HepG2 (cell line): ENCODE data around the gene SLC29A1. TPM values are rescaled to one million over a fixed set of nuclear protein-coding genes. Genes with fewer than 3 reads are reported as not detected.

Experiments used
- AHR ChIP-seq: IDR thresholded peaks from 2 replicates; pipeline ENCODE4 v1.6.1; 2018; ENCODE audit warnings: missing genetic modification reagents, missing compliant biosample characterization
- BRF2 ChIP-seq: sonication (generic); formaldehyde crosslinking; IDR thresholded peaks from 2 replicates; pipeline ENCODE4 v1.8.1; 2022; ENCODE audit warnings: mild to moderate bottlenecking, missing genetic modification reagents
- CCDC6 ChIP-seq: sonication (generic); formaldehyde crosslinking; IDR thresholded peaks from 2 replicates; pipeline ENCODE4 v1.8.1; 2022; ENCODE audit warnings: mild to moderate bottlenecking, missing genetic modification reagents, moderate library complexity
- EP300 ChIP-seq, 3 experiments: sonication (generic) in 1 of 3; formaldehyde crosslinking in 1 of 3; IDR thresholded peaks; 2 replicates each; pipeline versions ENCODE4 v1.5.1 to v1.6.1; 2011 to 2020; ENCODE audit warnings: low read depth in 2 of 3, low read length in 2 of 3, borderline replicate concordance in 1 of 3, improper control_type of control experiment in 1 of 3, mild to moderate bottlenecking in 1 of 3, missing genetic modification reagents in 1 of 3, moderate library complexity in 1 of 3
- GFI1 ChIP-seq: sonication (generic); formaldehyde crosslinking; IDR thresholded peaks from 2 replicates; pipeline ENCODE4 v1.5.0; 2020; ENCODE audit warnings: missing genetic modification reagents, mild to moderate bottlenecking, borderline replicate concordance
- HOMEZ ChIP-seq: IDR thresholded peaks from 2 replicates; pipeline ENCODE4 v1.6.1; 2016; ENCODE audit warnings: low read depth
- NFYB ChIP-seq: sonication (generic); formaldehyde crosslinking; IDR thresholded peaks from 2 replicates; pipeline ENCODE4 v1.4.0; 2020; ENCODE audit warnings: missing genetic modification reagents
- SMAD3 ChIP-seq: sonication (generic); formaldehyde crosslinking; IDR thresholded peaks from 2 replicates; pipeline ENCODE4 v1.4.0; 2020; ENCODE audit warnings: missing genetic modification reagents
- TEF ChIP-seq: sonication (generic); formaldehyde crosslinking; IDR thresholded peaks from 2 replicates; pipeline ENCODE4 v1.5.0; 2020; ENCODE audit warnings: missing genetic modification reagents
- ZFP82 ChIP-seq: sonication (generic); formaldehyde crosslinking; IDR thresholded peaks from 2 replicates; pipeline ENCODE4 v1.5.1; 2020; ENCODE audit warnings: mild to moderate bottlenecking, missing genetic modification reagents, borderline replicate concordance
- ZNF138 ChIP-seq: sonication (generic); formaldehyde crosslinking; IDR thresholded peaks from 2 replicates; pipeline ENCODE4 v1.5.0; 2020; ENCODE audit warnings: mild to moderate bottlenecking, low read depth, missing genetic modification reagents
- ZNF644 ChIP-seq: IDR thresholded peaks from 2 replicates; pipeline ENCODE4 v1.6.1; 2016; ENCODE audit warnings: low read depth
- ZNF660 ChIP-seq: sonication (generic); formaldehyde crosslinking; IDR thresholded peaks from 2 replicates; pipeline ENCODE4 v1.5.1; 2020; ENCODE audit warnings: mild to moderate bottlenecking, low read depth, missing genetic modification reagents, borderline replicate concordance
- ZNF777 ChIP-seq: sonication (generic); formaldehyde crosslinking; IDR thresholded peaks from 2 replicates; pipeline ENCODE4 v1.4.0; 2020; ENCODE audit warnings: missing genetic modification reagents
- ZUFSP ChIP-seq: sonication (generic); formaldehyde crosslinking; IDR thresholded peaks from 2 replicates; pipeline ENCODE4 v1.9.0; 2021; ENCODE audit warnings: missing genetic modification reagents, mild to moderate bottlenecking, borderline replicate concordance
- polyA plus RNA-seq, 8 experiments: library from polyadenylated mRNA; depleted of rRNA in 3 of 8; stranded (reverse) in 7 of 8; unstranded in 1 of 8; fragments of >200 nt; fragmentation: Illumina TruSeq in 4 of 8; extraction: Trizol in 4 of 8; gene quantifications; 2 replicates each; pipeline versions ENCODE4 v1.2.1 to v1.2.3, GENCODE V29; 2011 to 2016; ENCODE audit warnings: low read depth in 4 of 8, missing spikeins in 1 of 8, mixed read lengths in 1 of 8; ENCODE audit not compliant: insufficient read depth in 1 of 8
- total RNA-seq, 5 experiments: library from RNA; depleted of rRNA; stranded (reverse); fragments of >200 nt; fragmentation: Illumina TruSeq; extraction: Trizol; gene quantifications; 2 replicates each; pipeline ENCODE4 v1.2.3, GENCODE V29; 2016; ENCODE audit warnings: low read depth in 1 of 5
- TF ChIP-seq, protein P1 (sequence below): sonication (generic); formaldehyde crosslinking; IDR thresholded peaks from 2 replicates; pipeline ENCODE4 v1.4.0; 2020; ENCODE audit warnings: missing genetic modification reagents
- TF ChIP-seq, protein P2 (sequence below): sonication (generic); formaldehyde crosslinking; IDR thresholded peaks from 2 replicates; pipeline ENCODE4 v1.5.0; 2020; ENCODE audit warnings: missing genetic modification reagents

SLC29A1 gene
- total and polyA plus RNA-seq, 2 of the 13 experiments (the other 11 are each of a cell fraction or from before 2014, with no cell fraction given), result 43.2 to 106 TPM

DNA sequence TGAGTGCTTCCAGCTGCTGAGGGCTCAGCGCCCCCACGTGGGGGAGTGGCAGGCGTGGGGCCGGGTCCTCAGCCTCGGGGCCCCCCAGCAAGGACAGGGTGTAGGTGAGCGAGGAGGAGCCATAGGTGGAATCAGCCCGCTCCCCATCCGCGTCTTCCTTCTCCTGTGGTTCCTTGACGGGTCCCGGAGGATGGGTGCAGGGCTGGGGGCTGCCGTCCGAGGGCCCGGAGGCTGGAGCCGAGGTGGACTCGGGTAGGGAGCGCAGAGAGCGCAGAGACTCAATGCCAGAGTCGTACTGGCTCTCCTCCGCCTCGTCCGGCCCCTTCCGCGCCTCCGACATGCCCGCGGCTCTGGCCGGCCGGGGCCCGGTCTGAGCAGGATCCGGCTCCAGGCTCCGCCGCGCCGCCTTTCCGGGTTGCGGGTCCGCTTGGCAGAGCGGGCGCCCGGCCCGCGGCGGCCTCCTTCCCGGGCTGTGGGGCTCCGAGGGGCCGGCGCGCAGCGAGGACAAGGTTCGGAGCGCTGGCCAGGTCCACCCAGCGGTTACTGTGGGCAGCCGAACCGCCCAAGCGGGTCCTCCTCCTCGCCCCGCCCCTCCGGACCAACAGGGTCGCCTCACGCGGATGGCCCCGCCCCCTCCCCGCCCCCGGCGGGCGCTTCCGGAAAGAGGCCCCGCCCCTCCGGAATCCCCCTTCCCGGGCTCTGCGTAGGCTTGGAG is 41.8 kb downstream of the SLC29A1 start, which contains the start of gene NFKBIE (continued):
- TF ChIP-seq ZUFSP (CRISPR knock-in tag) (no peak), TEF (CRISPR knock-in tag) (no peak), HOMEZ (CRISPR knock-in tag) (no peak), SMAD3 (CRISPR knock-in tag) (0 out of 2 replicates have a peak, but pooled peaks have one; percentile 16), NFYB (CRISPR knock-in tag) (no peak), ZNF777 (CRISPR knock-in tag) (peak; percentile 41; the same call in 1 of the 2 replicates), BRF2 (no peak), ZNF138 (CRISPR knock-in tag) (no peak), EP300 (IDR thresholded peaks at IDR 0.05; ENCODE audit: low read depth in 2 of 2, low read length in 2 of 2) (no peak), EP300 (CRISPR knock-in tag; IDR thresholded peaks at IDR 0.05; ENCODE audit: borderline replicate concordance) (no peak), ZNF644 (CRISPR knock-in tag) (no peak), GFI1 (peak; percentile 70; the same call in 1 of the 2 replicates), CCDC6 (CRISPR knock-in tag) (0 out of 2 replicates have a peak, but pooled peaks have one; percentile 53), ZNF660 (CRISPR knock-in tag) (no peak), AHR (0 out of 2 replicates have a peak, but pooled peaks have one; percentile 12), ZFP82 (CRISPR knock-in tag) (peak; percentile 58; the same call in 1 of the 2 replicates)
- TF ChIP-seq, protein P1, sequence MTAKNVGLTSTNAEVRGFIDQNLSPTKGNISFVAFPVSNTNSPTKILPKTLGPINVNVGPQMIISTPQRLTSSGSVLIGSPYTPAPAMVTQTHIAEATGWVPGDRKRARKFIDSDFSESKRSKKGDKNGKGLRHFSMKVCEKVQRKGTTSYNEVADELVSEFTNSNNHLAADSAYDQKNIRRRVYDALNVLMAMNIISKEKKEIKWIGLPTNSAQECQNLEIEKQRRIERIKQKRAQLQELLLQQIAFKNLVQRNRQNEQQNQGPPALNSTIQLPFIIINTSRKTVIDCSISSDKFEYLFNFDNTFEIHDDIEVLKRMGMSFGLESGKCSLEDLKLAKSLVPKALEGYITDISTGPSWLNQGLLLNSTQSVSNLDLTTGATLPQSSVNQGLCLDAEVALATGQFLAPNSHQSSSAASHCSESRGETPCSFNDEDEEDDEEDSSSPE (CRISPR knock-in tag), result peak; percentile 22; the same call in 1 of the 2 replicates
- TF ChIP-seq, protein P2, sequence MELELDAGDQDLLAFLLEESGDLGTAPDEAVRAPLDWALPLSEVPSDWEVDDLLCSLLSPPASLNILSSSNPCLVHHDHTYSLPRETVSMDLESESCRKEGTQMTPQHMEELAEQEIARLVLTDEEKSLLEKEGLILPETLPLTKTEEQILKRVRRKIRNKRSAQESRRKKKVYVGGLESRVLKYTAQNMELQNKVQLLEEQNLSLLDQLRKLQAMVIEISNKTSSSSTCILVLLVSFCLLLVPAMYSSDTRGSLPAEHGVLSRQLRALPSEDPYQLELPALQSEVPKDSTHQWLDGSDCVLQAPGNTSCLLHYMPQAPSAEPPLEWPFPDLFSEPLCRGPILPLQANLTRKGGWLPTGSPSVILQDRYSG, result no peak
